ENCODE data around the gene TRAF3. TPM values are rescaled to one million over a fixed set of nuclear protein-coding genes. Genes with fewer than 3 reads are reported as not detected.

The TRAF3 gene, protein sequence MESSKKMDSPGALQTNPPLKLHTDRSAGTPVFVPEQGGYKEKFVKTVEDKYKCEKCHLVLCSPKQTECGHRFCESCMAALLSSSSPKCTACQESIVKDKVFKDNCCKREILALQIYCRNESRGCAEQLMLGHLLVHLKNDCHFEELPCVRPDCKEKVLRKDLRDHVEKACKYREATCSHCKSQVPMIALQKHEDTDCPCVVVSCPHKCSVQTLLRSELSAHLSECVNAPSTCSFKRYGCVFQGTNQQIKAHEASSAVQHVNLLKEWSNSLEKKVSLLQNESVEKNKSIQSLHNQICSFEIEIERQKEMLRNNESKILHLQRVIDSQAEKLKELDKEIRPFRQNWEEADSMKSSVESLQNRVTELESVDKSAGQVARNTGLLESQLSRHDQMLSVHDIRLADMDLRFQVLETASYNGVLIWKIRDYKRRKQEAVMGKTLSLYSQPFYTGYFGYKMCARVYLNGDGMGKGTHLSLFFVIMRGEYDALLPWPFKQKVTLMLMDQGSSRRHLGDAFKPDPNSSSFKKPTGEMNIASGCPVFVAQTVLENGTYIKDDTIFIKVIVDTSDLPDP
- 10 to 100 TPM; 10.5 to 13.1 (median 10.9) TPM for polyA plus RNA-seq (ENCODE audit: insufficient read depth in 1 of 5, insufficient read length in 5 of 5, low replicate concordance in 1 of 5)
- long read RNA-seq, donor 1, partial matches to known transcripts: 0 of 2 reads
- long read RNA-seq, donor 1, other reads (novel, unspliced or antisense): 0 of 2 reads
- long read RNA-seq, donor 2: 0 reads
- long read RNA-seq, donor 3, partial matches to known transcripts: 0 of 2 reads
- long read RNA-seq, donor 3, other reads (novel, unspliced or antisense): 0 of 2 reads
- long read RNA-seq, donor 4: 0 reads
- long read RNA-seq, donor 5: 0 reads
- long read RNA-seq, donor 6, partial matches to known transcripts: 0 of 1 reads
- long read RNA-seq, donor 6, other reads (novel, unspliced or antisense): 0 of 1 reads
- long read RNA-seq, donor 7, partial matches to known transcripts: 0 of 2 reads
- long read RNA-seq, donor 7, other reads (novel, unspliced or antisense): 0 of 2 reads
- long read RNA-seq, donor 8: 0 reads

DNA sequence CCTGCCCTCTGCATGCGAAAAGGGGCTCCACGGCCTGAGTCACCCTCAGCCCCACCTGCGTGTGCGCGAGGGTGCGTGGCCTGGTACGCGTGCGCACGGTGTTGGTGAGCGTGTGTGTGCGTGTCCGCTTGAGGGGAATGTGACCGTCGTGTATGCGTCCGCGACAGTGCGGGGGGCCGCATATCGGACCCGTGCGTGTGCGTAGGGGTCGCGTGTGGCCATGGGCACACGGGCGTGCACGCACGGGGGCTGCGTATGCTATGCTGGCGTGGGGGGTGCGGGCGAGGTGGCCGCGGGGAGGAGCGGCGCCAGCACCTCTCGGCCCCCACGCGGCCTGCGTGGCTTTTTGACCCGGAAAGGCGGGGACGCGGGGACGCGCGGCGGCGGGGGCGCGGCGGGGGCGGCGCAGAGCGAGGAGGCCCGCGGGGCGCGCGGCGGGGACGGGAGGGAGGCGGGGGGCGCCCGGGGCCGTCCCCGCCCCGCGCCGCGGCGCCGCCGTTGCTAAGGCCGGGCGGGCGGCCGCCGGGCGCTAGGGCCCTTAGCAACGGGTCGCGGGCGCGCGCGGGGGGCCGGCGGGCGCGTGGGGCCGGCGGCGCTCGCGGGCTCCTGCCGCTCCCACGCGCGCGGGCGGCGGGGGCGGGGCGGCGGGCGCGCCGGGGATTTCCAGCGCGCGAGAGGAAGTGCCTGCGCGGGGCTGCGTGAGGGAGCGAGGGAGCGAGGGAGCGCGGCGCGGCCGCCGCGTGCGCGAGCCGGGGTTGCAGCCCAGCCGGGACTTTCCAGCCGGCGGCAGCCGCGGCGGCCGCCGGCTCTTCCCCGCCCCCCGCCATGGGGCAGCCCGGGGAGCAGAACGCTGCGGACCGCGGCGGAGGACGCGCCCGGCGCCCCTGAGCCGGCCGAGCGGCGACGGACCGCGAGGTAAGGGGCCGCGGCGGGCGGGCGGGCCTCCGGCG, at the start of gene TRAF3:
Gene TRAF3 (plus strand): TSS at position 689 of the 950 bp plus-strand sequence. CDS start 92,753 bp downstream, outside the sequence.
- DNase-seq: peak in 1 of 2 donors; percentile 48

DNA sequence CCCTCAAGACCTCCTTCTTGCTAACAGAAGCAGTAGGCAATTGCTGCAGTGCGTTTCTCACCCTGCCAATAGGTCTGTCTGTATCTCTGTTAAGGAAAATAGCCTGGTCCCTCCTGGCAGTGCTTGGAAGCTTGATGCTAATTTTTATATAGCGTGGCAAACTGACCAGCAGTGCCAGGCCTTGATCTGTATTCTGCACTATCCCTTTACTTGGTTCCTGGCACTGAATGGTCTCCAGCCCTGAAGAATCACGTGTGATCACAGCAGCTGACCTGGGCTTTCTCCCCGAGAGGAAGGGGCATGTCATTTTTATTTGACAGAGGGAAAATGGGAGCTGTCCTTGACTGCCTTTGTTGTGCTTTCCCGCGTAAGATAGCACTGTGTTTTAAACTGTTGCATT, 48.7 kb upstream of the TRAF3 start:
- no peak for DNase-seq

DNA sequence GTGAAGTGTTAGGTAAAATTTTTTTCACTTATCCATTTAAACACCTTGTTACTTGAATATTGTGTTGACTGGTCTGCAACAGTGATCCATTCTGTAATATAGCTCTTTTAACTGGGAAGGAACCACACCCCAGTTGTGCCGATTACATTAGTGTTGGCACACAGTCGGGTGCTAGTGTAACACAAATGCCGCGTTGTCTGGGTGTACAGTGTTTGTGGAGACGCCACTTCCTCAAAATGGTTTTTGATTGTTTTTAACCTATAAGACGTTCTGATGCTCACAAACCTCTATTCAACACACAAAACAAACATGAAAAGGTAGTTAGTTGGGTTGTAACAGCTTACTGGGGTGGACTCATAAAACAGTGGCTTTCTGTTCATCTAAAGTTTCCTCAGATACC, 48.0 kb upstream of the TRAF3 start:
- no peak for DNase-seq

DNA sequence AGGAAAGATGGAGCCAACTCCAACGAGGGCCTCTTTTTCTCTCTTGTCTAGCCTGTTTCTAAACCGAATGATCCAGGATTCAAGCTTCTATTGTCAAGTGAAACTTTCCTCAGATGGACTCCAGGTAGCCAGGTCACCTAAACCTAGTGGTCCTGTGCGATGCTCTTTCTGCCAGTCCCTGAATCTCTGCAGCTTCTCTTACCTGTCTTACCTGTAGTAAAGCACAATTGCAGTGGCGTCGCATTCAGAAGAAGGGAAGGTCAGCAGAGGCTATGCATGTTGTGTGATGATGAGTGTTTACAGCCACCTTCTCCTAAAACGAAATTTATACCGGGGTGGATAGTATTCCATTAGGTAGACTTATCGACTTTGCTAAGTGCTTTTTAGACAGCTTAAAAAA, 47.4 kb upstream of the TRAF3 start:
- DNase-seq: no peak

DNA sequence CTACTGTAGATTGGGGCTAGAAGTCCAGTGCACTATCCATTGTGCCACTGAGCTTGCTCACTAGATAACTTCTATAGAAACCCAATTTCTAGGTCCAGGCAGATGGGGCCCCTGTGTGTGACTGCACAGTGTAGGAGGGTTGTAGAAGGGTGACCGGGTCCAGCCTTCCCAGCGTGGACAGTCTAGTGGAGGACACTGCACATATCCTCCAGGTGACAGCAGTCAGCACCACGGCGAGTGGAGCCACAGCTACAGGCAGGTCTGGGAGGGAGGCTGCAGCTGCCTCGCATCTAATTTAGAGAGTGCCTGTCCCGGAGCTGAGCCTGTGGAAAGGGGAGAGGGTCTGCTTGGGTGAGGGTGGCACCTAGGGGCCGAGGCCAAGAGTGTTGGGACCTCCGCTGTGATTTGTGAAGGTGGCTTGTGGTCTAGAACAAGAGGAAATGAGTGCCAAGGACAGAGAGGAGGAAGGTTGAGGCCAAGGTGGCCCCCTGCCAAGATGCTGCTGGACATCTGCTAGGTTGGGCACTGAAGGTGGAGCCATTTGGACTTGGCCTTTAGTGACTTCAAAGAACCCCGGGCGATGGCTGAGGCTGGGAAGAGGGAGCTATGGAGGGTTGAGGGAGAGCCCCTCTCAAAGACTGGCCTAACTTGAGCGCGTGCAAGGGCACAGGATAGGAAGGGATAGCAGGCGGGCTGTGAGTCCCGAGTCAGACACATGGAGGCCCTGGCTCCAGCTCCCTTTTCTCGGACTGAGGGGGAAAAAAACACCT, 46.0 kb upstream of the TRAF3 start:
- no peak for DNase-seq

DNA sequence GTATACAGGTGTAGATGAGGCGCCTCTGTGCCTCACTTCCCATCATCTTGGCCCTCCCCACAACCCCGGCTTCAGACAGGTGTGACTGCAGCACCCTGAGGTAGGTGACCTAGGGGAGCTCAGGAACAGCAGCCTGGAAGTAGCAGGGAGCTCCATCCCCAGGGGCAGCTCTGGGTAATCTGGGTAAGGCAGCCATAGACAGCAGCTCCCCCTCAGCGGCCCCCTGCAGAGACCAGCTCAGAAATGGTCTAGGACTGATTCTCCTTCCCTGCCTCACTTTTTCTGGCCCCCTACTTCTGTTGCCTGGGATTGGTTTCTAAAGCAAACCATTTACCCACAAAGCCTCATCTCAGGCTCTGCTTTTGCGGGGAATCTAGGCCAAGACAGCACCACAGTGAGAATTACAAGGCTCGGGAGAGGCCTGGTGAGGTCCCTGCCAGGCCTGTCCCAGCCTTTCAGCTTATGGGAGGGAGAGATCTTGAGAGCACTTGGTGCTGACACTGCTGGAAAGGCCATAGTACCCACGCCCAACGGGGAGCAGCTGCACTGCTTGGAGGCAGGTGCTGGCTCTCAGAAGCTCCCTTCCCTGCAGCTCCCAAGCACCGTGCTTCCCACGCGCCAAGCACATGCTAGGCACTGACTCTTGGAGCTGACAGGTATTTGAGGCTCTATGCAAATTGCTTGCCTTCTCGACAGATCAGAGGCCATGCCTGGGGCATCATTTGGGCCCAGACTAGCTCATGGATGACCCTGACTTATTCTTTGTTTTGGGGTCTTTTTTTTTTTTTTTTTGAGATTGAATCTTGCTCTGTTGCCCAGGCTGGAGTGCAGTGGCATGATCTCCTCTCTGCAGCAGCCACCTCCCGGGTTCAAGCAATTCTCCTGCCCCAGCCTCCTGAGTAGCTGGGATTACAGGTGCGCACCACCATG, 45.1 kb upstream of the TRAF3 start:
- DNase-seq: no peak

DNA sequence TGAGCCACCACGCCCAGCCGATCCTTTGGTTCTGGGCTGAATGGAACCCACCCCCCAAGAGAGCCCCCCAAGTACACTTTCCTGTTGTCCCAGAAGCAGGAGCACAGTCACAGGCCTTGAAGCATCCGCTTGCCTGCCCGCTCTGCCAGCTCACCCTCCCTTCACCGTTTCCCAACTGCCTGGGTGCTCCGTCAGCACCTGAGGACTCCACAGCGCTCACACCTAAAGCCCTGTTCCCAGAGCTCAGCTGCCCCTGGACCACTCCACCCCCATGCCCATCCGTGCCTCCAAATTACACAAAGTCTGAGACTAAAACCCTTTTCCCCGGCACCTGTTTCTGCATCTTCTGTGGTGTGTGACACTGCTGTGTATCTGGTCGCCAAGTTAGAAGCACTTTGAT, 44.3 kb upstream of the TRAF3 start:
- DNase-seq: no peak

DNA sequence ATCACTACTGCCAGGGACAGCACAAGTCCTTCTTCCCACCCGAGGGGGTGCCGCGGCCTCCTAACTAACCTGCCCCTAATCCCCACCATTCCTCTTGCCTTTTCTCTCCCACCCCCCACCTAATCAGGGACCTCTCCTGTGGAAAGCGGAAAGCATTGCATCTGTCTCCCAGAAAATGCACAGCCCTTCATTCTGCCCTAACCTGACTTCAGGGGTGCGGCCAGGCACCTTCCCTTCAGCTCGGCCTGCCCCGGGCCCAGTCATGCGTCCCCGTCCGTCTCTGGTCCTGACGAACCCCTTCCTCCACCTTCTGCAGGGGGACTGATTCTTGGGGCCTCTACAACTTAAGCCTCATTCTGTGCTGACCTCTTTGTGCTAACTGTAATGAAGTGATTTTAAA, 43.9 kb upstream of the TRAF3 start:
- DNase-seq: no peak

DNA sequence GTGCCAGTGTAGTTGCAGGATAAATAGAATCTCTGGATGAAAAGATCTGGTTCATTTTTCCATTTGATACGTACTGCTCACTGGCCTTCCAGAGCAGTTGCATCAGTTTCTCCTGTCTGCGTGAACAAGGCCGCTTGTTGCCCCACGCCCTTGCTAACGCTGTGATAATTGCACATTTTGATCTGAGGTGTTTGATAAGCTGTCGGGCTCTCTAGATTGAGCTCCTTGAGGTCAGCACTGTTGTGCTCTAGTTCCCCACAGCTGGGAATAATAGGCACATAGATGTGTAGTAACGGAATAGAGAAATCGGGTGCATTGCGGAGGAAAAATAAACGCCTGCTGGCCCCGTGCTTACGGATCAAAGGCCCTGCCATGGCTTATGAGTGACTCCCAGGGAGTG, 42.8 kb upstream of the TRAF3 start:
- DNase-seq: no peak

DNA sequence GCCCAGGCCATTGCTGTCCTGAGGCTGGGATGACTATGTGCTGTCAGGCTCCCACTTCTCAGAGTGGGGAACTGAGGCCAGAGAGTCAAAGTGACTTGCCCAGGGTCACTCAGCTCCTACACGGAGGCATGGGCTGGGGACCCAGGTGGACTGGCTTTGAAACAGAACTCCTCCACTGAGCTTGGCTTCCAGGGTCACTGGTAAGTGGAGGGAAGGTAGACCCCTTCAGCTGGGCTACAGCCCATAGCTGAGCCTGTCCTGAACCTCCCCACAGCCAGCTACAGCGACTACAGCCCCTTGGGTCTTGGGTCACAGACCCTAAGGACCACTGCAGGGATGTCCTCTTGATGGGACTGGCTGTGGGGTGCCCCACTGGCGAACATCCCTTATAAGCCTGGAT, 40.3 kb upstream of the TRAF3 start:
- DNase-seq: no peak

DNA sequence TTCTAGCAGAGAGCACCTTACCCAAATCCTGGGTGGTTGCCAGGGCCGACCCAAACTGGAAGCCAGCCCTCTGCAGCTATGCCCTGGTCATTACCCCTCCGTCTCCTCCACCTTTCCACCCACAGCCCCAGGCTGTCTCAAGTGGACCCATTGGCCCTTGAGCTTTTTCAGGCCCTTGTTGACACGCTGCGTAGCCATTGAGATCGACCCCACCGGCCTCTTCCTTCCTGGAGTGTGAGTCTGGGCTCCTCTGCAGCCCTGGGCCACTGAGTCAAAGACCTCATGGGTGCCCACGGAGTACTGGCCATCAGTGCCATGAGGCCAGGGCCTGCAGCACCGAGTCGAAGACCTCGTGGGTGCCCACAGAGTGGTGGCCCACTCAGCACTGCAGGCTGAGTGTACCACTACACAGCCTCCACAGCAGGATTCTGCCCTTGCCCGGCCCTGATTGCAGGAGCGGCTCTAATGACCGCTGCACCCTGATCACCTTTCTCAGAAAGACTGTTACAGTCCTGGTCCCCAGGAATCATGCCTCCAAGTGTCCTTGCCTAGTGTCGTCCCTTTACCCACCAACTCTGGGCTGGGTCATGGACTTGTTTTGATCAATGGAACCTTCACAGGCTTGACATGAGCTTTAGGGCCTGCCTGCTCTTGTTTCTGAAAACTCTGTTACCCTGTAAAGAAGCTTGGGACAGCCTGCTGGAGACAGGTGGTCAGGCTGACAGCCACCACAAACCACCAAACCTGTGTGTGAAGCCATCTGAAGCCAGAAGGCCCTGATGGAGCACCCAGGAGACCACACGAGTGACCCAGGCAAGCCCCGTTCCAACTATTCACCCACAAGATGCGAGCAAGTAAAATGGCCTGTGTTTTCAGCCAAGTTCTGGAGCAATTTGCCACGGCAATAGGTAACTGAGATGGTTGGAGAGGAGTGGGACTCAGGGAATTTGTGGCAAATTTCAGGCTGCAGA, 39.6 kb upstream of the TRAF3 start:
- no peak for DNase-seq

DNA sequence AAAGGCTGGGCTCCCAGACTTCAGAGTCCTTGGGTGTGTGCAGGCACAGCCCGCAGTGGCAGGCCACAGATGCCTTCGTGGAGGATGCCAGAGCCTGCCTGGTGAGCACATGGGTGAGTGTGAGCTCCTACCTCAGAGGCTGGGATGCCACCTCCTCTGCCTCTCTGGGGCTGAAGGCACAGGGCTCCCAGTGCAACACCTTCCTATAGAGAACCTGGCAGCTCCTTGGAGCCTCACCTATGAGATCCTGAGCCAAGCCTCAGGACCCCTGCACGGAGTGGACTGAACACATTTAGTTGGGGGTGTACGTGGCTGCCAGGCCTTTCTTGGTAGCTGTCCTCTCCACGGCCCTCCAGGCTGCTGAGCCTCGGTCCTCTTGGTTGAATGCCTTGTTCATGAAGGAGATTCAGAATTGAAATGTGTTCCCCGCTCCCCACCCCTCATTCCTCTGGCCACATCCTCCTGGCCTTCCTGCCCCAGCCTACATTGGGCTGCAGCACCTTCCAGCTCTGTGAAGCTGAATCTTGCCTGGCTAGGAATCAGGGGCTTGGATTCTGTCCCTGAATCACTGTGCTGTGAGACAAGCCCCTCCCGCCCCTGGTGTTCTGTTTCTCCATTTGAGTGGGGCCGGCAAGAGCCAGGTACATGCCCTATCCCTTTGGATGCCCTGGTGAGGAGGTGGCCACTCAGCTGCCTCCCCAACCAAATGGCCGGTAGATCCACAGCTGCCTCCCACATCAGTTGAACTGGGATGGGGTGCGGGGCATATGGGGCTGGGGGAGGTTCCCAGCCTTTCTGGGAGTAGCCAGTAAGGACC, 38.7 kb upstream of the TRAF3 start:
- DNase-seq: no peak

DNA sequence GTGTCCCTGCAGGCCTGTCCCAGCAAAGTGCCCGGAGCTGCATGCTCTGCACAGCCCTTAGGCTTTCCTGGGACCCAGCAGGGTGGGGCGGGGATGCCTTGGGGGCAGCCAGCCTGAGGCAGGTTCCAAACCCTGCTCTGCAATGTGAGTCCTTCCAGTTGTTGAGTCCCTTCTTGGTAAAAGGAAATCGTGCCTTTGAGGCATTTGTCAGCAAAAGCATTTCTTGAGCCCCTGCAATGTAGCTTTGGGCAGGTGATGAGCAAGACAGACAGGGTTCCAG, 38.1 kb upstream of the TRAF3 start:
- no peak for DNase-seq

DNA sequence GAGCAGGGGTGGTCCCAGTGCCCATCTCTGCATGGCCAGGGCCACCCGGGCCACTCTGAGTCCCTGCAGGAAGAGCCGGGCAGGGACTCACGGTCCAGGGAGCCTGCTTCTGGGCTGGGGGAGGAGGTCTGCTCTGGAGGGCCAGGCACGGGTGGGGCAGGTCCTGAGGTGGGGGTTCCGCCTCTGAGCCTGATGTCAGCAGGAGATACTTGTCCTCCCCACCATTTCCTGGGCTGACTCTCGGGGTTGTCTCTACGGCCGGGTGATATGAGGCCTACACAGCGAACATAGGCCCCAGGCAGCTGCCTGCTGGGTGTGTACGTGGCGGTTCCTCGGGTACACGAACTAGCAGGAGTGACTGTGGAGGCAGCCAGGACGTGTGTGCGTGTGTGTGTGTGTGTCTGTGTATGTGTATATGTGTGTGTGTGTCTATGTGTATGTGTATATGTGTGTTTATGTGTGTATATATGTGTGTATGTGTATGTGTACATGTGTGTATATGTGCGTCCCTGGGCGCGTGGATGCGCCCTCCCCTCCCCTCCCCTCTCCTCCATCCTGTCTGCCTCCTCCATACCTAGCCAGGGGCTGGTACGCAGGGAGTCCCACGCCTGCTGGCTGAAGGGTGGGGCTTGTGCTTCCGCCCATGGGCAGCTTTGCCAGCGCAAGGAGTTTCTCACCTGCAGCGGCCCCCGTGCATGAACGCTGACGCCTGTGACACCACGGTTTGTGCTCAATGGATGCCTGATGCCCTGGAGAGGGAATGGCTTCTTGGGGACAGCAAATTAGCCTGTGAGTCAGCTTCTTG, 30.4 kb upstream of the TRAF3 start:
- no peak for DNase-seq

DNA sequence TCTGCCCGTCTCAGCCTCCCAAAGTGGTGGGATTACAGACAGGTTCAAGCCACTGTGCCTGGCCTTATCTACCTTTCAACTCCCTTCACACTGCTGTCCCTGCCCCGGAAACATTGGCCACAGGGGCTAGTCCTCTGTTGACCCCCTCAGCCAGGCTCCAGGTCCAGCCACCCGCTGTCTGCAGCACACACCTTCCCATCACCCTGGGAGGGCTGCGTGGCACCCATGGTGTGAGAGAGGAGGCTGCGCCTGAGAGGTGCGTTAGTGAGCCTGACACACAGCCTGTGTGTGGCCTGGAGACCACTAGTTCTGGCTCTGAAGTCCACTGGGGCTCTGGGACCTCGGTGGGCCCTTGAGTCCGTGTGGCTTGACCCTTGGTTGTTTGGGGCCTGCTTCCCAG, 28.4 kb upstream of the TRAF3 start:
- DNase-seq: no peak
